Germinal center (tissue), 1 donor: ENCODE data around the gene JUP.

Experiments used
- DNase-seq: peaks from one replicate; pipeline ENCODE4 v3.0.0; 2012; ENCODE audit warnings: mixed read lengths, low spot score

Gene JUP

GRCh38 chr17:41723801-41724475 lies 62.6 kb downstream of the JUP start:
- no peak for DNase-seq

GRCh38 chr17:41722231-41722630 lies 64.3 kb downstream of the JUP start:
- no peak for DNase-seq

GRCh38 chr17:41718287-41718645 lies 68.2 kb downstream of the JUP start:
- no peak for DNase-seq

GRCh38 chr17:41717408-41718286 lies 68.9 kb downstream of the JUP start:
- DNase-seq, result no peak

- DNase-seq, result no peak
These were observed 74.7 kb downstream of the JUP start, which contains the start of gene GAST for GRCh38 chr17:41711669-41712400. TSS of gene GAST (plus strand) at chr17:41712331. CDS start at chr17:41715437, 3,106 bp downstream.

- DNase-seq, result no peak
These were observed 75.9 kb downstream of the JUP start for GRCh38 chr17:41710472-41711090.

GRCh38 chr17:41707803-41708669 lies 78.5 kb downstream of the JUP start:
- no peak for DNase-seq

- no peak for DNase-seq
These were observed 81.1 kb downstream of the JUP start for GRCh38 chr17:41705271-41705991.
